Trophoblast cell (in vitro differentiated cells and primary cell): ENCODE results near the gene CMTR1.
A peak's percentile ranks its signal among the peaks of the same experiment; 100 is the strongest.

Source experiments
- DNase-seq, 2 donors: peaks; one replicate each; pipeline ENCODE4 v3.0.0-alpha.2; 2016
- H2AFZ ChIP-seq: 2 replicates; pipeline ENCODE4 v1.6.1; 2013; ENCODE audit warnings: low read length, moderate library complexity, mild to moderate bottlenecking; ENCODE audit not compliant: insufficient read depth, poor library complexity
- H2AK5ac ChIP-seq: 2 replicates; pipeline ENCODE4 v1.6.1; 2013; ENCODE audit warnings: mild to moderate bottlenecking, low read length
- H2BK120ac ChIP-seq: 2 replicates; pipeline ENCODE4 v1.6.1; 2013; ENCODE audit warnings: low read length, mild to moderate bottlenecking, moderate library complexity; ENCODE audit not compliant: insufficient read depth, poor library complexity
- H2BK12ac ChIP-seq: 2 replicates; pipeline ENCODE4 v1.6.1; 2013; ENCODE audit warnings: mild to moderate bottlenecking, low read length, moderate library complexity
- H2BK5ac ChIP-seq: 2 replicates; pipeline ENCODE4 v1.6.1; 2013; ENCODE audit warnings: low read length, low read depth, moderate library complexity, mild to moderate bottlenecking; ENCODE audit not compliant: poor library complexity
- H3K14ac ChIP-seq: 2 replicates; pipeline ENCODE4 v1.6.1; 2013; ENCODE audit warnings: mild to moderate bottlenecking, low read length
- H3K18ac ChIP-seq: 2 replicates; pipeline ENCODE4 v1.6.1; 2013; ENCODE audit warnings: mild to moderate bottlenecking, low read length
- H3K23ac ChIP-seq: 2 replicates; pipeline ENCODE4 v1.6.1; 2013; ENCODE audit warnings: low read length
- H3K27ac ChIP-seq: 2 replicates; pipeline ENCODE4 v1.5.1; 2013; ENCODE audit warnings: low read depth, mild to moderate bottlenecking, inconsistent platforms, low read length, moderate library complexity
- H3K27me3 ChIP-seq: 2 replicates; pipeline ENCODE4 v1.6.1; 2013; ENCODE audit warnings: inconsistent platforms, mild to moderate bottlenecking, low read length, moderate library complexity; ENCODE audit not compliant: insufficient read depth
- H3K36me3 ChIP-seq, 2 experiments: 1 replicate in 1 of 2; 2 replicates in 1 of 2; pipeline ENCODE4 v1.6.1; 2013; ENCODE audit warnings: low read length in 2 of 2, mild to moderate bottlenecking in 2 of 2, moderate library complexity in 1 of 2; ENCODE audit not compliant: insufficient read depth in 2 of 2, control insufficient read depth in 1 of 2
- H3K4ac ChIP-seq: 2 replicates; pipeline ENCODE4 v1.6.1; 2013; ENCODE audit warnings: low read depth, mild to moderate bottlenecking, low read length, moderate library complexity
- H3K4me1 ChIP-seq, 2 experiments: 1 replicate in 1 of 2; 2 replicates in 1 of 2; pipeline ENCODE4 v1.6.1; 2013; ENCODE audit warnings: low read length in 2 of 2, mild to moderate bottlenecking in 2 of 2, moderate library complexity in 1 of 2; ENCODE audit not compliant: insufficient read depth in 2 of 2, control insufficient read depth in 1 of 2
- H3K4me2 ChIP-seq: 2 replicates; pipeline ENCODE4 v1.6.1; 2013; ENCODE audit warnings: inconsistent platforms, mild to moderate bottlenecking, low read length, moderate library complexity
- H3K4me3 ChIP-seq: 2 replicates; pipeline ENCODE4 v1.5.1; 2013; ENCODE audit warnings: mild to moderate bottlenecking, low read depth, low read length, inconsistent platforms
- H3K79me1 ChIP-seq: one replicate; pipeline ENCODE4 v1.6.1; 2013; ENCODE audit warnings: low read length
- H3K79me2 ChIP-seq: 2 replicates; pipeline ENCODE4 v1.6.1; 2013; ENCODE audit warnings: low read length, mild to moderate bottlenecking; ENCODE audit not compliant: control insufficient read depth, insufficient read depth, poor library complexity
- H3K9ac ChIP-seq: 2 replicates; pipeline ENCODE4 v1.6.1; 2013; ENCODE audit warnings: mild to moderate bottlenecking, low read length
- H3K9me3 ChIP-seq: 2 replicates; pipeline ENCODE4 v1.6.1; 2013; ENCODE audit warnings: low read depth, mild to moderate bottlenecking, control low read depth, inconsistent platforms, low read length; ENCODE audit not compliant: insufficient read depth
- H4K12ac ChIP-seq: 2 replicates; pipeline ENCODE4 v1.6.1; 2013; ENCODE audit warnings: low read depth, mild to moderate bottlenecking, low read length, moderate library complexity
- H4K8ac ChIP-seq: 2 replicates; pipeline ENCODE4 v1.6.1; 2013; ENCODE audit warnings: low read depth, mild to moderate bottlenecking, low read length, moderate library complexity
- H4K91ac ChIP-seq: one replicate; pipeline ENCODE4 v1.6.1; 2013; ENCODE audit warnings: low read depth, mild to moderate bottlenecking, low read length, moderate library complexity
- WGBS: extraction: QIAGEN DNeasy Blood & Tissue Kit; methylation state at CpG from one replicate; pipeline ENCODE4 v1.1.7; 2013; ENCODE audit warnings: missing lambda C conversion rate; ENCODE audit not compliant: insufficient read length, insufficient coverage; ENCODE audit errors: extremely low coverage; 5-methylcytosine and 5-hydroxymethylcytosine counted together

The CMTR1 gene

DNA sequence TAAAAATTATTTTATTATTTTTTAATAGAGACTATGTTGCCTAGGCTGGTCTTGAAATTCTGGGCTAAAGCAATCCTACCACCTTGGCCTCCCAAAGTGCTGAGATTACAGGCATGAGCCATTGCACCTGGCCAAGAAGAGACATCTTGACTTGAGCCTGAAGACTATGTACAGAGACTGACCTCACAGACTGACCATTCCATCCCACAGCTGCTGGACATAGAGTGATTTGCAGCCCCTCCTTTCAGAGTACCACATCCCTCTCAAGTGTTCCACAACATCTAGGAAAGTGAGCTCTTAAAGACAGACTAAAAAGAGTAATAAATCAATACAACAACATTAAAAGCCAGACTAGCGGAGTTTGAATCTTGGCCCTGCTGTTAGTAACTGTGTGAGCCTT, 40.2 kb upstream of the CMTR1 start:
- no CpG with 5 or more reads among the region's 1 CpG for WGBS
- H3K27me3 ChIP-seq: no peaks in the 10 kb centered on the region
- no peak for DNase-seq
- H2BK12ac ChIP-seq: no peak overlapping the region
- peaks cover 2% of the 10 kb centered on the region for H3K9me3 ChIP-seq
- H3K4ac ChIP-seq: no peak overlapping the region
- H3K79me1 ChIP-seq: no peaks in the 10 kb centered on the region
- H3K4me1 ChIP-seq: no peaks in the 10 kb centered on the region
- H4K8ac ChIP-seq: no peak overlapping the region
- H2AK5ac ChIP-seq: no peak overlapping the region
- no peak overlapping the region for H3K18ac ChIP-seq
- H3K23ac ChIP-seq: no peak overlapping the region
- H2BK5ac ChIP-seq: no peak overlapping the region
- H3K36me3 ChIP-seq: peaks cover 5 to 7% of the 10 kb centered on the region in 2 experiments
- H2AFZ ChIP-seq: no peak overlapping the region
- no peak overlapping the region for H4K12ac ChIP-seq
- no peak overlapping the region for H3K9ac ChIP-seq
- H3K4me3 ChIP-seq: no peak overlapping the region
- H3K14ac ChIP-seq: no peak overlapping the region
- no peak overlapping the region for H4K91ac ChIP-seq
- no peak overlapping the region for H3K4me2 ChIP-seq
- H3K27ac ChIP-seq: no peak overlapping the region
- H3K79me2 ChIP-seq: no peaks in the 10 kb centered on the region
- H2BK120ac ChIP-seq: no peak overlapping the region

DNA sequence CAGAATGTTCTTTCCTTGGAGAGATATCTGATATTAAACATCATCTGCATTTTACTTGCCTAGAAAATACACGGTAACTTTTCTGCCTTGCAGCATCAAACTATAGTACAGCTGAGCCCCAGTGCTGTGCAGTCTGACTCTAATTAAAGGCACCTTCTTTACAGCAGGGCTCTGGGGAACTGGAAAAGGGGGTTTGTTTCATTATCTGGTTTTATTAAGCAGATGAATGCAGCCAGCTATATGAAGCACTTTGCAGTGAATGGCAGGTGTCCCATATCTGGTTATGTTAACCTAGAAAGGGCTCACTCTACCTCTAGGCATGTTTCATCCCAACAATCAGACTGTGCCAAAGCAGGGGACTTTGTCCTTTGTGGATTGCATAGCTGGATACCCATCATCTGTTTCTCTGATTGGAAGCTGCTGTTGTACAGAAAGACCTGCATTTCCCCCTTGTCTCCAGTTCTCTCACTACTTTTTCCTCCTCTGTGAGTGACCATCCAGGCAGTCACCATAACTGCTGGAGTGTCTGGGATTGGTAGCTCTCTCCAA, 39.6 kb upstream of the CMTR1 start:
- Histone ChIP-seq H2BK5ac (no peak overlapping the region), H3K4ac (no peak overlapping the region), H2BK12ac (no peak overlapping the region), H3K27me3 (no peaks in the 10 kb centered on the region), H2AK5ac (no peak overlapping the region), H3K4me3 (no peak overlapping the region), H3K27ac (no peak overlapping the region), H3K79me1 (no peaks in the 10 kb centered on the region), H3K23ac (no peak overlapping the region), H3K79me2 (no peaks in the 10 kb centered on the region), H3K36me3 (peaks cover 5 to 7% of the 10 kb centered on the region in 2 experiments), H3K18ac (no peak overlapping the region), H3K9me3 (peaks cover 2% of the 10 kb centered on the region), H2BK120ac (no peak overlapping the region), H4K91ac (no peak overlapping the region), H2AFZ (no peak overlapping the region), H3K14ac (no peak overlapping the region), H4K12ac (no peak overlapping the region), H3K9ac (no peak overlapping the region), H3K4me2 (no peak overlapping the region), H3K4me1 (no peaks in the 10 kb centered on the region), H4K8ac (no peak overlapping the region)
- no peak for DNase-seq
- no CpG with 5 or more reads among the region's 1 CpG for WGBS

DNA sequence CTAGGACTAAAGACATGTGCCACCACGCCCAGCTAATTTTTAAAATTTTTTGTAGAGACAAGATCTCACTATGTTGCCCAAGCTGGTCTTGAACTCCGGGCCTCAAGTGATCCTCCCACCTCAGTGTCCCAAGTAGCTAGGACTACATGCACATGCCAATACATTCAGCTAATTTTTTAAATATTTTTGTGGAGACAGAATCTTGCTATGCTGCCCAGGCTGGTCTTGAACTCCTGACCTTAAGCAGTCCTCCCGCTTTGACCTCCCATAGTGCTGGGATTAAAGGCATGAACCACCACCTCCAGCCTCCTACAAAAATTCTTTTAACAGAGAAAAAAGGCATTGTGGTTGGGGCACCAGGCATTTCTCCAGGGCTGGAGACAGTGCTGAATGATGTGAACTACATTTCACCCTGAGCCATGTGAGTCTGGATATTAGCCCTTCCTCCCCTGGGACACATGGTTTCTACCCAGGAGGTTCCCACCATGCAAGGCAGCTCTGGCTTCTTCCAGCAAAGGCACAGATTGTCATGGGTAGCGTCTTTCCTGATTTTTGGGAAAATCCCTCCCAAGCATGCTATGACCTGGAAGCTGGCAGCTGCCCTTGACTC, 36.3 kb upstream of the CMTR1 start:
- no peak overlapping the region for H4K91ac ChIP-seq
- H3K36me3 ChIP-seq: peaks cover 0 to 2% of the 10 kb centered on the region in 2 experiments
- H3K9ac ChIP-seq: no peak overlapping the region
- H2AFZ ChIP-seq: no peak overlapping the region
- no peaks in the 10 kb centered on the region for H3K27me3 ChIP-seq
- no peak overlapping the region for H2BK12ac ChIP-seq
- H2AK5ac ChIP-seq: no peak overlapping the region
- H4K8ac ChIP-seq: no peak overlapping the region
- H2BK120ac ChIP-seq: no peak overlapping the region
- H3K23ac ChIP-seq: no peak overlapping the region
- H2BK5ac ChIP-seq: no peak overlapping the region
- H3K4ac ChIP-seq: no peak overlapping the region
- no peaks in the 10 kb centered on the region for H3K4me1 ChIP-seq
- H3K4me3 ChIP-seq: no peak overlapping the region
- WGBS: no CpG with 5 or more reads among the region's 4 CpGs
- H3K14ac ChIP-seq: no peak overlapping the region
- H3K9me3 ChIP-seq: peaks cover 2% of the 10 kb centered on the region
- H3K27ac ChIP-seq: no peak overlapping the region
- no peaks in the 10 kb centered on the region for H3K79me2 ChIP-seq
- H3K4me2 ChIP-seq: no peak overlapping the region
- no peak overlapping the region for H3K18ac ChIP-seq
- DNase-seq: peak; percentile 89 to 93
- H4K12ac ChIP-seq: no peak overlapping the region
- no peaks in the 10 kb centered on the region for H3K79me1 ChIP-seq

DNA sequence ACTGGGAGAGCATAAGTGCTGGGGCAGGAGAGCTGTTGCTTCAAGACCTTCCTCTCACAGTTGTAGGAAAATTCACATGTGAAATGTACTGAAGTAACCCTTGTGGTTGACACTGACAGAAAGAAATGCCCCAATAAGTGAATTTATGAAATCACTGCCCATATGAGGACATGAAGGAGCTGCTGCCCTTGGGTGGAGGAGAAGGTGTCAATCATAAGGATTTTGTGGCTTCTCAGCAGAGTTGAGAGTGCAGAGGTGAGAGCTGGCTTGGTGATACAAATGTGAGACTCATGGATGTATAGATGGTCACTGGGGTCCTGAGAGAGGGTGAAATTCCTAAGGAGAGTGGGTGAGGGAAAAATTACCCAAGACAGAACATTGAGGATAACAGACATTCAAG, 33.9 kb upstream of the CMTR1 start:
- Histone ChIP-seq H4K91ac (no peak overlapping the region), H2BK12ac (no peak overlapping the region), H2BK5ac (no peak overlapping the region)

More for the DNA sequence above, 33.9 kb upstream of the CMTR1 start:
- Histone ChIP-seq H4K12ac (no peak overlapping the region), H3K4me3 (no peak overlapping the region), H3K4me1 (no peaks in the 10 kb centered on the region), H3K27me3 (no peaks in the 10 kb centered on the region), H3K18ac (no peak overlapping the region), H2AK5ac (no peak overlapping the region), H3K27ac (no peak overlapping the region), H4K8ac (no peak overlapping the region), H3K4me2 (no peak overlapping the region), H2AFZ (no peak overlapping the region), H3K9ac (no peak overlapping the region), H3K9me3 (peaks cover 2% of the 10 kb centered on the region), H3K79me1 (no peaks in the 10 kb centered on the region), H3K79me2 (no peaks in the 10 kb centered on the region), H3K23ac (no peak overlapping the region), H2BK120ac (no peak overlapping the region), H3K4ac (no peak overlapping the region), H3K36me3 (no peaks in the 10 kb centered on the region), H3K14ac (no peak overlapping the region)
- DNase-seq: no peak
